Measurements from ENCODE around the gene ZNF438. TPM values are rescaled to one million over a fixed set of nuclear protein-coding genes. Genes with fewer than 3 reads are reported as not detected.

ZNF438 gene
- total and polyA plus RNA-seq, 2 of the 8 experiments (the other 6 are each of a cell fraction or from before 2014, with no cell fraction given), result 0.95 to 1.7 TPM

GRCh38 chr10:30831426-30831825 lies 200.2 kb downstream of the ZNF438 start (continued):
- no peak for TF ChIP-seq CHD7 (IDR thresholded peaks at IDR 0.05; ENCODE audit: insufficient replicate concordance, low read length)
